ENCODE measurements around the gene CHCHD5.
"Not testable (repeated sequence)": the region's sequence is repeated elsewhere in the genome, so short reads cannot be mapped to it uniquely, and the experiment has no call there.

CHCHD5 gene

GRCh38 chr2:112591413-112591812, 7.0 kb downstream of the CHCHD5 start:
- FAIRE-seq: no peak

GRCh38 chr2:112593736-112594135, 9.3 kb downstream of the CHCHD5 start:
- FAIRE-seq: no peak

GRCh38 chr2:112597537-112598322, 13.3 kb downstream of the CHCHD5 start:
- FAIRE-seq: no peak

- no peak for FAIRE-seq
Measured at GRCh38 chr2:112600634-112601033, 16.2 kb downstream of the CHCHD5 start.

GRCh38 chr2:112601754-112602153, 17.3 kb downstream of the CHCHD5 start:
- FAIRE-seq: no peak

GRCh38 chr2:112602917-112603316, 18.5 kb downstream of the CHCHD5 start:
- no peak for FAIRE-seq

- no peak for FAIRE-seq
Measured at GRCh38 chr2:112603731-112604130, 19.3 kb downstream of the CHCHD5 start.

DNA sequence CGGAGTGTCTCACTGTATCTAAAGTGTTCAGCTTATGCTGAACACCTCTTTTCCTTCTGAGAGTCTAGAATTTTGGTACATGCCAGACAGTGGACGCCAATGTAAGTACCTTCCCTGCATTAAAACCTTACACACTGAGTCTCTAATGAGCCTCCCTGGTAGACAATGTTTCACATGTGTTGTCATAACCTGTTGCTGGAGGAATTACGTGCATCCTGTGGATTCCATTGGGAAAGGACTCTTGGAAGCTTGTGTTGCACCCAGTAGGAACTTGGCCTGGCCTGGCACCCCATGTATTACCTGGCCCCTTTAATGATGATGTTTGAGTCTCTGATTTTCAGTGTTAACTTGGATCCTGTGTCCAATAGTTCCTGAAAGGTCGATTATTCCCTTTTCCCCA, 20.5 kb downstream of the CHCHD5 start:
- no peak for FAIRE-seq

GRCh38 chr2:112605926-112606325, 21.5 kb downstream of the CHCHD5 start:
- no peak for FAIRE-seq

- no peak for FAIRE-seq
Measured at GRCh38 chr2:112606547-112606946, 22.1 kb downstream of the CHCHD5 start.

DNA sequence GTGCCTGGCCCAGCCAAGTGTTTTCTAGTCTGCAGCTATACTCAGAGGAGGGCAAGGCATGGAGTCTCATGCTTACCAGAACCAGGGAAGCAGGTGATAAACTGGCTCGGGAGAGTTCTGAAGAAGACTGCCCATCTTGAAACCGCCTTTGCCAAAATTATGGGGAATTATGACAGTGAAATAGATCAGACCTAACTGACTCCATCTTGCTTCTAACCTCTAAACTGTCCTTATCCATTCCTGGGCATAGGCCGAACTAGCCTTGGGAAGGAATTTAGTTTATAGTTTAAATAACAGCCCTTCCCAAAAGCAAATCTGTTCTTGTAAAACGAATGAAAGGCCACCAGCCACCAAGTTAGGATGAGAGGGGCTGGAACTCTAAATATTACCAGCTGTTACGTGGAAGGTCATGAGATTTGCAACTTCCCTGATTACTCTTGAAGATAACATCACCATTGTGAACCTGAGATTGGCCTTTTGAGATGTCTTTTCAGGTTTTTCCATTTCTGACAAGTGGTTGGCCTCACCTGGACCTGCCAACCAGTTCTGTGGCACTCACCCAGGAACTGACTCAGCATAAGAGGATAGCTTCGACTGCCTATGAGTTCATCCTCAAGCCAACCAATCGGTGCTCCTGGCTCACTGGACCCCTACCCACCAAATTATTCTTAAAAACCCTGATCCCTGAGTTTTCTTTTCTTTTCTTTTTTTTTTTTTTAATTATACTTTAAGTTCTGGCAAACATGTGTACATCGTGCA, 23.4 kb downstream of the CHCHD5 start:
- no peak for FAIRE-seq

- FAIRE-seq: not testable (repeated sequence)
Measured at GRCh38 chr2:112609320-112609719, 24.9 kb downstream of the CHCHD5 start.

DNA sequence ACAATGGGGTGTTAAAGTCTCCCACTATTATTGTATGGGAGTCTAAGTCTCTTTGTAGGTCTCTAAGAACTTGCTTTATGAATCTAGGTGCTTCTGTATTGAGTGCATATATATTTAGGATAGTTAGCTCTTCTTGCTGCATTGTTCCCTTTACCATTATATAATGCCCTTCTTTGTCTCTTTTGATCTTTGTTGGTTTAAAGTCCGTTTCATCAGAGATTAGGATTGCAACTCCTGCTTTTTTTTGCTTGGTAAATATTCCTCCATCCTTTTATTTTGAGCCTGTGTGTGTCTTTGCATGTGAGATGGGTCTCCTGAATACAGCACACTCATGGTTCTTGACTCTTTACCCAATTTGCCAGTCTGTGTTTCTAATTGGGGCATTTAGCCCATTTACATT, 27.9 kb downstream of the CHCHD5 start:
- not testable (repeated sequence) for FAIRE-seq

GRCh38 chr2:112614201-112614840, 29.9 kb downstream of the CHCHD5 start:
- FAIRE-seq: no peak

DNA sequence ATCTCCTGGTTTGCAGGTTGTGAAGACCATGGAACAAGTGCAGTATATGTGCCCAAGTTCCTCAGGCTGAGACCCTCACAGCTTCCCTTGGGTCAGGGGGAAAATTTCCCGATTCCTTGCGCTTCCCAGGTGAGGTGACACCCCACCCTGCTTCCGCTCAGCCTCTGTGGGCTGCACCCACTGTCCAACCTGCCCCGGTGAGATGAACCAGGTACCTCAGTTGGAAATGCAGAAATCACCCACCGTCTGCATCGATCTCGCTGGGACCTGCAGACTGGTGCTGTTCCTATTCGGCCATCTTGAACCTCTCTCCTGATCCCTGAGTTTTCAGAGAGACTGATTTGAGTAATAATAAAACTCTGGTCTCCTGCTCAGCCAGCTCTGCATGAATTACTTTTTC, 30.6 kb downstream of the CHCHD5 start:
- FAIRE-seq: no peak

- FAIRE-seq: not testable (repeated sequence)
Measured at GRCh38 chr2:112615798-112616197, 31.4 kb downstream of the CHCHD5 start.

DNA sequence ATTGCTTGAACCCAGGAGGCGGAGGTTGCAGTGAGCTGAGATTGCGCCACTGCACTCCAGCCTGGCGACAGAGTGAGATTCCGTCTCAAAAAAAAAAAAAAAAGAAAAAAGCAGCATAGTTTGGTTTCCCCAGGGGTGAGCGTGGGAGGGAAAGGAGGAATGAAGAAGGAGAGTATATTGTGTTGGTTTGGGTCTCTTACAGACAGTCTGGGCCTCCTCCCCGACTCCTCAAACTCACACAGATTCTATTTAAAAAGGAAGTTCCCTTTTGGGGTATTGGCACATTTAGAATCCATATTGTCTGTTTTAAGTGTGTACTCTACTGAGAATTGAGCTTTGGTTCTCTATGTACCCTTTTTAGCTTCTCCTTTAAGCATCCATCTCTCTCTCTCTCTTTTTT, 34.0 kb downstream of the CHCHD5 start:
- no peak for FAIRE-seq

DNA sequence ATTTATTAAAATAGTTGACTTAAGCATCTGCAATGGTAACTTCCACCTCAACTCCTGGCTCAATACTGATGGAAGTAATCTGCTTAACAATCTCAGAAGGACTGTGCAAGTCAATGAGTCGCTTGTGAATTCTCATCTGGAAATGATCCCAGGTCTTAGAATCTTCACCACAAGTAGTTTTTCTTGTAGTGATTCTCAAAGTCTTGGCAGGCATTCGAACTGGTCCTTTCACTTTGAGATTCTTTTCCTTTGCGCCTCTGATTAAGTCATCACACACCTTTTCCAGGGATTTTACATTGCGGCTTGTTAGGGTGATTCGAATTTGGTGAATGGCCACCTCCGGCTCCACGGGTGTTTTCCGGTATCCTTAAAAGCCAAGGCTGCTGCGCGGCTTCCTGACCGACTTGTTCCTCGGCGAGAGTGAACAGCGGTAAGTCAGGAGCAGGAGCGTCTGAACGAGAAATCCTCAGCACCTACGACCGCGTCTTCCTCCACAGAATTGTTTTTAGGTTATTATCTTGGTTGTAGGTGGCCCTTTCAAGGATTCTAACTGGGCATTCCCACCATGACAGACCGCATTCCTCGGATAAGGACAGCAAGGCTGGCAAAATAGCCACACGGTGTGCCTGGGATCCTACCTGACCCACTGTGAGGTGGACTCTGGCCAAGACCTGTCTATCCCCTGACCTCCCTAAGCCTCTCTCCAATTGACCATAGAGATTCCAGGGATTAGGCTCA, 37.5 kb downstream of the CHCHD5 start:
- FAIRE-seq: no peak

GRCh38 chr2:112622528-112622849, 38.1 kb downstream of the CHCHD5 start:
- FAIRE-seq: no peak

DNA sequence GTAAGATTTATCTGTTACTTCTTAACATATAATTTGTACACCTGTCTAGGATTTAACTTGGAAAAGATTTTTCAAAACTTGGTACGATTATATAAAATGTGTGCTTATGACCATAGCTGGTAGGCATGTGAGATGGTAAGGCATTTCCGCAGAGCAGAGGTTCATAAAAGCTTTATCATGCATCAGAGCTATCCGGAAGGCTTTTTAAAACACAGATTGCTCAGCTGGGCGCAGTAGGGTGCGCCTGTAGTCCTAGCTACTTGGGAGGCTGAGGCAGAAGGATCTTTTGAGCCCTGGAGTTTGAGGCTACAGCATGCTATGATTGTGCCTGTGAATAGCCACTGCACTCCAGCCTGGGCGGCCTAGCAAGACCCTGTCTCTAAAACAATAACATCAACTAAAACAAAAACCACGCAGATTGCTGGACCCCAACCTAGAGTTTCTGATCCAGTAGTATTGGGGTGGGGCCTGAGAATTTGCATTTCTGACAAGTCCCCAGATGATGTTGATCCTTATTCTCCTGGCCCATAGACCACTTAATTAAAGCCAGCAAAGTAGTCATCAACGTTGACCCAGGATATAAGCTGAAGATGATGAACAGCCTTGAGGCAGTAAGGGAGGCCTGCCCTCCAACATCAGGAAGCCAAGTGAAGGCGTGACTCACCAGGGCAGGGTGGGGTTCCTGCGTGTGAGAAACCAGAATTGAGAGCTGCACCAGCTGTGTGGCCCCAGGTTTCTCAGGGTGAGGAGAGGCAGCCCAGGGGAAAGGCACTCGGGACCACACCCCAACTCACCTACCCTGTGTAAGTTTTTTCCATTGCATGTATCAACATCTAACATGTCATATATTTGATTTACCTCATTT, 39.7 kb downstream of the CHCHD5 start:
- FAIRE-seq: no peak

DNA sequence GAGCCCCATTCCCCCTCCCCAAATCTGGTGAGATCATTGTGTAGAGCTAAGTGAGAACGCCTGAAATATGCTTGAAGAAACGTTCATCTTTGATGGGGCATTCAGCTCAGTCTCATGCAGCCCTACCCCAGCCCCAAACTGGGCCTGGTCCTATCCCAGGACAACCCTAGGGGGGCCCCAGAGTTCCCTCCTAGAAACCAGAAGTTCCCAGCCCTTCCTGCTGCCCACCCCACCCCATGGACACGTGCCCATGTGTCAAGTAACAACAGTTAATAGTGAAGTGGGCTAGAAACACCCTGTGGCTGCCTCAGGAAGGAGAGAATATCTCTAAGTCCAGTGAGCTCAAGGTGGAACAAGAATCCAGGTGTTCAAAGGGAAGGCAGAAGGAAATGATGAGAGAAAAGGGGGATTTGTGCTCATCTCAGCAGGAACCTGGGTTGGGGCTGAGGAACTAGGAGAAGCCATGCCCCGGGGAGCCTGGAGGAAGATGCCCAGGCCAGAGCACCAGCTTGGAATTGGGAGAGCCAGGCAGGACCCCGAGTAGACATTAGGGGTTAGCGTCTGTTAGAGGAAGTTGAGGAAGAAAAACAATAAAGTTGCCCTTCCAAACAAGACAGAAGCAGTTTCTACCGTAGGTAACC, 41.2 kb downstream of the CHCHD5 start:
- FAIRE-seq: no peak

GRCh38 chr2:112626604-112627059, 42.2 kb downstream of the CHCHD5 start:
- no peak for FAIRE-seq
